H1 (cell line): ENCODE results near the gene IL3. TPM values are rescaled to one million over a fixed set of nuclear protein-coding genes. Genes with fewer than 3 reads are reported as not detected.

Experiments used
- CTCF ChIA-PET: fragments of 300-600 bp; sonication (Branson Sonifier 250); formaldehyde crosslinking; loops from one replicate; lab custom pipeline; 2021; ENCODE audit not compliant: partially characterized antibody; lab: Charles Lee
- POLR2A ChIA-PET: fragments of 300-600 bp; sonication (Branson Sonifier 250); formaldehyde crosslinking; loops from one replicate; lab custom pipeline; 2021; ENCODE audit warnings: inconsistent platforms; ENCODE audit not compliant: partially characterized antibody; lab: Charles Lee
- DNase-seq, 2 experiments: peaks; one replicate each; pipeline versions ENCODE4 v3.0.0 to v3.0.0-alpha.2; 2010 to 2022; ENCODE audit warnings: low spot score in 2 of 2, low read depth in 1 of 2, mixed read lengths in 1 of 2
- FAIRE-seq: peaks from 2 replicates; lab custom pipeline; 2011; peaks lifted over from hg19 to GRCh38; lab: Jason Lieb, UNC
- H2AFZ ChIP-seq: 2 replicates; pipeline ENCODE4 v1.8.1; 2012; ENCODE audit warnings: low read length, inconsistent platforms
- H2AK5ac ChIP-seq: 2 replicates; pipeline ENCODE4 v1.6.1; 2013; ENCODE audit warnings: low read depth, low read length
- H2BK120ac ChIP-seq: replicated peaks from 2 replicates; pipeline ENCODE3; 2013; ENCODE audit warnings: low read depth, low read length, inconsistent platforms
- H2BK12ac ChIP-seq: 2 replicates; pipeline ENCODE4 v1.6.1; 2013; ENCODE audit warnings: low read depth, low read length
- H2BK15ac ChIP-seq: 2 replicates; pipeline ENCODE4 v1.6.1; 2013; ENCODE audit warnings: low read length
- H2BK20ac ChIP-seq: 2 replicates; pipeline ENCODE4 v1.6.1; 2013; ENCODE audit warnings: low read length
- H2BK5ac ChIP-seq: 2 replicates; pipeline ENCODE4 v1.6.1; 2013; ENCODE audit warnings: low read depth, low read length
- H3K14ac ChIP-seq: 2 replicates; pipeline ENCODE4 v1.6.1; 2013; ENCODE audit warnings: inconsistent platforms; ENCODE audit not compliant: insufficient read length
- H3K18ac ChIP-seq: 2 replicates; pipeline ENCODE4 v1.6.1; 2013; ENCODE audit warnings: low read length; ENCODE audit errors: extremely low read depth
- H3K23ac ChIP-seq: 2 replicates; pipeline ENCODE4 v1.6.1; 2013; ENCODE audit warnings: inconsistent platforms; ENCODE audit not compliant: insufficient read length
- H3K23me2 ChIP-seq: 2 replicates; pipeline ENCODE4 v1.6.1; 2013; ENCODE audit warnings: low read depth, low read length
- H3K27ac ChIP-seq: 2 replicates; pipeline ENCODE4 v1.6.1; 2011; ENCODE audit warnings: low read depth, low read length, inconsistent platforms
- H3K27me3 ChIP-seq, 4 experiments: replicated peaks in 1 of 4; 1 replicate in 1 of 4; 2 replicates in 3 of 4; pipeline versions ENCODE4 v1.6.1 to v1.8.1; 2011 to 2013; ENCODE audit warnings: low read length in 3 of 4, mild to moderate bottlenecking in 3 of 4, inconsistent platforms in 2 of 4, mixed read lengths in 2 of 4, moderate library complexity in 1 of 4; ENCODE audit not compliant: control insufficient read depth in 3 of 4, insufficient read depth in 3 of 4; ENCODE audit errors: extremely low read depth in 1 of 4
- H3K36me3 ChIP-seq, 4 experiments: 2 replicates each; pipeline versions ENCODE4 v1.6.1 to v1.8.1; 2011 to 2013; ENCODE audit warnings: mild to moderate bottlenecking in 4 of 4, low read length in 3 of 4, moderate library complexity in 2 of 4, control low read depth in 1 of 4, inconsistent platforms in 1 of 4; ENCODE audit not compliant: insufficient read depth in 4 of 4, control insufficient read depth in 2 of 4
- H3K4ac ChIP-seq: replicated peaks from 2 replicates; pipeline ENCODE3; 2013; ENCODE audit warnings: low read length, low read depth, mixed read lengths, inconsistent platforms; ENCODE audit not compliant: insufficient read length
- H3K4me1 ChIP-seq, 4 experiments: replicated peaks in 1 of 4; 1 replicate in 1 of 4; 2 replicates in 3 of 4; pipeline versions ENCODE4 v1.6.1 to v1.8.1; 2011 to 2013; ENCODE audit warnings: low read length in 3 of 4, inconsistent platforms in 2 of 4, mixed read lengths in 1 of 4; ENCODE audit not compliant: insufficient read depth in 4 of 4, control insufficient read depth in 3 of 4
- H3K4me2 ChIP-seq, 2 experiments: 2 replicates each; pipeline versions ENCODE4 v1.6.1 to v1.8.1; 2011 to 2013; ENCODE audit warnings: low read depth in 2 of 2, low read length in 2 of 2, control low read depth in 1 of 2, inconsistent platforms in 1 of 2, mild to moderate bottlenecking in 1 of 2; ENCODE audit not compliant: insufficient read depth in 1 of 2
- H3K4me3 ChIP-seq, 4 experiments: fragments of 200-600, 300-600 bp in 1 of 4; sonication (generic), shearing (Covaris generic), sonication (Bioruptor Twin) in 1 of 4; 2 replicates each; pipeline versions ENCODE4 v1.5.1 to v1.8.1; 2011 to 2016; ENCODE audit warnings: low read length in 4 of 4, low read depth in 3 of 4, control low read depth in 2 of 4, inconsistent platforms in 2 of 4, mild to moderate bottlenecking in 2 of 4, mixed read lengths in 1 of 4, moderate library complexity in 1 of 4; ENCODE audit not compliant: insufficient read depth in 2 of 4; ENCODE audit errors: extremely low read depth in 1 of 4
- H3K56ac ChIP-seq: replicated peaks from 2 replicates; pipeline ENCODE3; 2013; ENCODE audit warnings: low read depth, mild to moderate bottlenecking, mixed read lengths, low read length, inconsistent platforms; ENCODE audit not compliant: insufficient read length
- H3K79me1 ChIP-seq: 2 replicates; pipeline ENCODE4 v1.6.1; 2013; ENCODE audit warnings: low read depth, low read length, control low read depth
- H3K79me2 ChIP-seq, 2 experiments: 2 replicates each; pipeline versions ENCODE4 v1.6.1 to v1.8.1; 2012 to 2013; ENCODE audit warnings: low read length in 2 of 2, mild to moderate bottlenecking in 2 of 2, inconsistent platforms in 1 of 2; ENCODE audit not compliant: insufficient read depth in 2 of 2, control insufficient read depth in 1 of 2
- H3K9ac ChIP-seq, 4 experiments: replicated peaks in 1 of 4; 1 replicate in 1 of 4; 2 replicates in 3 of 4; pipeline versions ENCODE4 v1.6.1 to v1.8.1; 2011 to 2013; ENCODE audit warnings: low read depth in 3 of 4, low read length in 3 of 4, control low read depth in 2 of 4, mild to moderate bottlenecking in 2 of 4, moderate library complexity in 2 of 4, inconsistent platforms in 1 of 4; ENCODE audit errors: extremely low read depth in 1 of 4
- H3K9me3 ChIP-seq, 2 experiments: 2 replicates each; pipeline versions ENCODE4 v1.6.1 to v1.8.1; 2012 to 2013; ENCODE audit warnings: mild to moderate bottlenecking in 2 of 2, moderate library complexity in 2 of 2, control low read depth in 1 of 2, inconsistent platforms in 1 of 2, low read depth in 1 of 2, low read length in 1 of 2, mixed read lengths in 1 of 2; ENCODE audit not compliant: insufficient read depth in 2 of 2
- H4K20me1 ChIP-seq, 2 experiments: replicated peaks in 1 of 2; 2 replicates each; pipeline versions ENCODE3 to v1.8.1; 2011 to 2013; ENCODE audit warnings: inconsistent platforms in 2 of 2, low read length in 2 of 2, mild to moderate bottlenecking in 1 of 2; ENCODE audit not compliant: insufficient read depth in 2 of 2, control insufficient read depth in 1 of 2
- H4K5ac ChIP-seq: 2 replicates; pipeline ENCODE4 v1.6.1; 2013; ENCODE audit warnings: low read length, low read depth, mixed read lengths, inconsistent platforms; ENCODE audit not compliant: insufficient read length
- H4K8ac ChIP-seq: 2 replicates; pipeline ENCODE4 v1.8.0; 2013; ENCODE audit warnings: mild to moderate bottlenecking, moderate library complexity, low read length, inconsistent platforms; ENCODE audit not compliant: insufficient read depth; ENCODE audit errors: extremely low read depth
- H4K91ac ChIP-seq: replicated peaks from 2 replicates; pipeline ENCODE3; 2013; ENCODE audit warnings: low read length, mixed read lengths, inconsistent platforms; ENCODE audit not compliant: insufficient read length
- CBX5 ChIP-seq: fragments of 300-800, 300-1000 bp; sonication (generic); IDR thresholded peaks from 2 replicates; pipeline ENCODE4 v1.7.1; 2016; ENCODE audit warnings: antibody characterized with exemption, low read length, low read depth
- CBX8 ChIP-seq: fragments of 300-800, 300-1000 bp; sonication (generic); IDR thresholded peaks from 2 replicates; pipeline ENCODE4 v1.7.1; 2016; ENCODE audit warnings: low read depth, low read length, borderline replicate concordance
- CHD1 ChIP-seq: IDR thresholded peaks from 2 replicates; pipeline ENCODE4 v1.6.1; 2012; ENCODE audit warnings: low read depth, low read length, improper control_type of control experiment
- GABPA ChIP-seq: IDR thresholded peaks from 2 replicates; pipeline ENCODE4 v1.6.1; 2011; ENCODE audit warnings: mild to moderate bottlenecking, low read length, moderate library complexity, borderline replicate concordance; ENCODE audit not compliant: insufficient read depth
- JUND ChIP-seq: IDR thresholded peaks from 2 replicates; pipeline ENCODE4 v1.6.1; 2011; ENCODE audit warnings: mild to moderate bottlenecking, improper control_type of control experiment, low read length
- KDM1A ChIP-seq: fragments of 200-600, 300-600 bp; sonication (generic); IDR thresholded peaks from 2 replicates; pipeline ENCODE4 v1.7.1; 2016; ENCODE audit warnings: mild to moderate bottlenecking, low read length, borderline replicate concordance
- MAFK ChIP-seq: IDR thresholded peaks from 2 replicates; pipeline ENCODE4 v1.6.1; 2012; ENCODE audit warnings: low read depth, mild to moderate bottlenecking, improper control_type of control experiment, low read length
- POLR2A ChIP-seq, 2 experiments: IDR thresholded peaks; 1 replicate in 1 of 2; 2 replicates in 1 of 2; pipeline ENCODE4 v1.6.1; 2011; ENCODE audit warnings: low read depth in 2 of 2, low read length in 2 of 2, mild to moderate bottlenecking in 2 of 2; ENCODE audit errors: control extremely low read depth in 1 of 2
- RAD21 ChIP-seq, 2 experiments: IDR thresholded peaks in 1 of 2; conservative IDR thresholded peaks in 1 of 2; 2 replicates each; pipeline ENCODE4 v1.6.1; 2011; ENCODE audit warnings: low read depth in 2 of 2, low read length in 2 of 2, improper control_type of control experiment in 1 of 2, inconsistent platforms in 1 of 2, mild to moderate bottlenecking in 1 of 2, moderate library complexity in 1 of 2
- SIX5 ChIP-seq: IDR thresholded peaks from 2 replicates; pipeline ENCODE4 v1.6.1; 2011; ENCODE audit warnings: mild to moderate bottlenecking, low read depth, low read length
- TAF1 ChIP-seq: IDR thresholded peaks from 2 replicates; pipeline ENCODE4 v1.6.1; 2011; ENCODE audit warnings: mild to moderate bottlenecking, low read depth, low read length
- USF2 ChIP-seq: IDR thresholded peaks from 2 replicates; pipeline ENCODE4 v1.6.1; 2011; ENCODE audit warnings: low read length, improper control_type of control experiment
- YY1 ChIP-seq: IDR thresholded peaks from 2 replicates; pipeline ENCODE4 v1.6.1; 2011; ENCODE audit warnings: low read depth, mild to moderate bottlenecking, low read length
- WGBS, 2 experiments: shearing (Covaris generic) in 1 of 2; methylation state at CpG; one replicate each; pipeline versions ENCODE4 v1.1.6 to v1.1.7; 2013 to 2015; ENCODE audit warnings: low lambda C conversion rate in 2 of 2, mixed read lengths in 2 of 2, inconsistent platforms in 1 of 2, low coverage in 1 of 2, missing lambda C conversion rate in 1 of 2; ENCODE audit not compliant: insufficient replicate concordance in 2 of 2, insufficient coverage in 1 of 2, insufficient read length in 1 of 2; ENCODE audit errors: extremely low coverage in 1 of 2, missing lambda C conversion rate in 1 of 2; 5-methylcytosine and 5-hydroxymethylcytosine counted together
- polyA plus RNA-seq, 7 experiments: library from polyadenylated mRNA; depleted of rRNA in 3 of 7; stranded (reverse) in 5 of 7; unstranded in 2 of 7; fragments of >200 nt in 5 of 7; fragments of 200-250 nt in 2 of 7; gene quantifications; 1 replicate in 5 of 7; 2 replicates in 1 of 7; 4 replicates in 1 of 7; pipeline versions ENCODE4 v1.2.1 to v1.2.3, GENCODE V29; 2011 to 2013; ENCODE audit warnings: missing spikeins in 2 of 7, mixed read lengths in 2 of 7
- total RNA-seq: library from RNA; stranded (reverse); fragmentation: NEBNext Ultra II Directional; extraction: Animal tissue kit (Norgen Biotek cat#: 25700); gene quantifications from 2 replicates; pipeline ENCODE4 v1.2.1, GENCODE V29; 2021

Gene IL3
- total and polyA plus RNA-seq, 2 of the 8 experiments (the other 6 are each of a cell fraction or from before 2014, with no cell fraction given) = not detected

- FAIRE-seq (no peak), DNase-seq (no peak)
- H3K4ac ChIP-seq = no peak overlapping the region
- H4K20me1 ChIP-seq = no peaks in the 10 kb centered on the region
- no peaks in the 10 kb centered on the region for H3K27me3 ChIP-seq
- H3K9me3 ChIP-seq = no peaks in the 10 kb centered on the region
- H3K4me2 ChIP-seq = no peak overlapping the region
- H2BK15ac ChIP-seq = no peak overlapping the region
- H2BK120ac ChIP-seq = no peak overlapping the region
- 100% methylated on average over 2 of the region's 2 CpGs; no CpG with 5 or more reads in 1 of the 2 experiments for WGBS, 2 experiments
- no peak overlapping the region for H3K4me3 ChIP-seq
- POLR2A ChIA-PET = no interaction called here
- no peaks in the 10 kb centered on the region for H3K23me2 ChIP-seq
- H3K14ac ChIP-seq = no peak overlapping the region
- no peaks in the 10 kb centered on the region for H3K79me1 ChIP-seq
- H2BK5ac ChIP-seq = no peak overlapping the region
- no peak overlapping the region for H3K27ac ChIP-seq
- no peak overlapping the region for H3K9ac ChIP-seq
- no peaks in the 10 kb centered on the region for H3K36me3 ChIP-seq
- H4K5ac ChIP-seq = no peak overlapping the region
- H4K91ac ChIP-seq = no peak overlapping the region
- H3K23ac ChIP-seq = no peak overlapping the region
- H2AFZ ChIP-seq = no peak overlapping the region
- H2BK20ac ChIP-seq = no peak overlapping the region
- no peak overlapping the region for H3K56ac ChIP-seq
- H3K18ac ChIP-seq = no peak overlapping the region
- CTCF ChIA-PET = interaction anchor here (0.6 to 3.7 kb wide), 3 partner anchors 12 to 294 kb away, joined by 3 to 26 read pairs (median 3); no protein-coding TSS in a partner anchor
- H4K8ac ChIP-seq = no peak overlapping the region
- H3K79me2 ChIP-seq = no peaks in the 10 kb centered on the region
- no peak overlapping the region for H2AK5ac ChIP-seq
- H3K4me1 ChIP-seq = peaks cover 0 to 2% (median 0%) of the 10 kb centered on the region in 4 experiments; a peak in 1 of 7 replicates
- H2BK12ac ChIP-seq = no peak overlapping the region
- TF ChIP-seq POLR2A (IDR thresholded peaks at IDR 0.05; ENCODE audit: control extremely low read depth in 1 of 2, low read depth in 2 of 2, low read length in 2 of 2) = no peak
- TF ChIP-seq CBX5 = no peak
- TF ChIP-seq JUND = no peak
- TF ChIP-seq USF2 = no peak
- TF ChIP-seq SIX5 = no peak
- TF ChIP-seq KDM1A = no peak
- no peak for TF ChIP-seq YY1
- no peak for TF ChIP-seq GABPA
- TF ChIP-seq MAFK = no peak
- TF ChIP-seq CBX8 = no peak
- TF ChIP-seq CHD1 = no peak
- TF ChIP-seq RAD21 (IDR thresholded peaks at IDR 0.05 in 1 of 2, conservative IDR thresholded peaks at IDR 0.05 in 1 of 2; ENCODE audit: low read depth in 2 of 2, low read length in 2 of 2) = no peak
- TF ChIP-seq TAF1 = no peak
Measured at GRCh38 chr5:132075719-132076077, 15.2 kb downstream of the IL3 start.
